Measurements from ENCODE around the gene BUD23. TPM values are rescaled to one million over a fixed set of nuclear protein-coding genes. Genes with fewer than 3 reads are reported as not detected.

BUD23 gene
- total RNA-seq, 1 experiment from 2014 or later = 124 TPM

DNA sequence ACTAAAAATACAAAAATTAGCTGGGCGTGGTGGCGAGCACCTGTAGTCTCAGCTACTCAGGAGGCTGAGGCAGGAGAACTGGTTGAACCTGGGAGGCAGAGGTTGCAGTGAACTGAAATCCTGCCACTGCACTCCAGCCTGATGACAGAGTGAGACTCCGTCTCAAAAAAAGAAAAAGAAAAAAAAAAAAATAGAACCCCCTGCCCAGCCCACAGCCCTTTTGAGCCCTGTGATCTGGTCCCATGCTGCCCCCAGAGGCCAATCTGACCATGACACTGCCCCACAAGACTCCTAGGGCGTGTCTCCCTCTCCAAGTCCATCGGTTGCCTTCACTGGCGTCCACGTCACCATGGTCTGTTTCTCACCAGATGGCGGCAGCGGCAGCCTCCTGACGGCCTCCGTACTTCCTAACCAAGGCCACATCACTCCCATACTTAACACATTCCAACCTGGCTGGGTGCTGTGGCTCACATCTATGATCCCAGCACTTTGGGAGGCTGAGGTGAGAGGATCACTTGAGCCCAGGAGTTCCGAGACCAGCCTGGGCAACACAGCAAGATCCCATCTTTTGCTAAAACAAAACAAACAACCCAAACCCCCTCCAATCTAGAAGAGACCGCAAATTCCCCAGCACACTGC, 18.1 kb downstream of the BUD23 start:
- Histone ChIP-seq H3K36me3 (ENCODE audit: low read depth, low read length) (peaks cover 56% of the 10 kb centered on the region), H3K79me2 (ENCODE audit: low read length) (peaks cover 14% of the 10 kb centered on the region; the same call in 1 of the 2 replicates), H3K27ac (ENCODE audit: low read length) (peak overlapping the region; percentile 16; the same call in 1 of the 2 replicates), H3F3A (ENCODE audit: low read length, unreplicated experiment) (peaks cover 19% of the 10 kb centered on the region), H3K27me3 (ENCODE audit: low read length) (no peaks in the 10 kb centered on the region), H2AFZ (ENCODE audit: low read length) (no peak overlapping the region), H3K4me2 (ENCODE audit: low read length) (no peak overlapping the region), H3K9me2 (replicated peaks; ENCODE audit: low read length) (no peaks in the 10 kb centered on the region), H3K9me3 (ENCODE audit: low read length) (no peaks in the 10 kb centered on the region), H3K4me3 (ENCODE audit: low read length) (no peak overlapping the region), H4K20me1 (ENCODE audit: low read length) (peaks cover 25% of the 10 kb centered on the region), H3K9ac (ENCODE audit: low read length) (no peak overlapping the region), H3K4me1 (ENCODE audit: insufficient read depth, low read length) (peaks cover 24% of the 10 kb centered on the region)
- ATAC-seq = no peak
- peak; percentile 52 for DNase-seq
- no TSS peak for BruUV-seq (replicated peaks)
- intact Hi-C loops (cut with micrococcal nuclease) = no loop called here
- CTCF ChIA-PET = interaction anchor here (1.0 kb wide), 1 partner anchor 20 kb away, joined by 5 read pairs; no protein-coding TSS in a partner anchor
- POLR2A ChIA-PET (ENCODE audit: unreplicated experiment) = no interaction called here
- no peak for TF ChIP-seq EZH2 (IDR thresholded peaks at IDR 0.05; ENCODE audit: low read length, unreplicated experiment)
- TF ChIP-seq, protein P1, sequence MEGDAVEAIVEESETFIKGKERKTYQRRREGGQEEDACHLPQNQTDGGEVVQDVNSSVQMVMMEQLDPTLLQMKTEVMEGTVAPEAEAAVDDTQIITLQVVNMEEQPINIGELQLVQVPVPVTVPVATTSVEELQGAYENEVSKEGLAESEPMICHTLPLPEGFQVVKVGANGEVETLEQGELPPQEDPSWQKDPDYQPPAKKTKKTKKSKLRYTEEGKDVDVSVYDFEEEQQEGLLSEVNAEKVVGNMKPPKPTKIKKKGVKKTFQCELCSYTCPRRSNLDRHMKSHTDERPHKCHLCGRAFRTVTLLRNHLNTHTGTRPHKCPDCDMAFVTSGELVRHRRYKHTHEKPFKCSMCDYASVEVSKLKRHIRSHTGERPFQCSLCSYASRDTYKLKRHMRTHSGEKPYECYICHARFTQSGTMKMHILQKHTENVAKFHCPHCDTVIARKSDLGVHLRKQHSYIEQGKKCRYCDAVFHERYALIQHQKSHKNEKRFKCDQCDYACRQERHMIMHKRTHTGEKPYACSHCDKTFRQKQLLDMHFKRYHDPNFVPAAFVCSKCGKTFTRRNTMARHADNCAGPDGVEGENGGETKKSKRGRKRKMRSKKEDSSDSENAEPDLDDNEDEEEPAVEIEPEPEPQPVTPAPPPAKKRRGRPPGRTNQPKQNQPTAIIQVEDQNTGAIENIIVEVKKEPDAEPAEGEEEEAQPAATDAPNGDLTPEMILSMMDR (conservative IDR thresholded peaks at IDR 0.05; ENCODE audit: low read depth, low read length) = peak; percentile 55

DNA sequence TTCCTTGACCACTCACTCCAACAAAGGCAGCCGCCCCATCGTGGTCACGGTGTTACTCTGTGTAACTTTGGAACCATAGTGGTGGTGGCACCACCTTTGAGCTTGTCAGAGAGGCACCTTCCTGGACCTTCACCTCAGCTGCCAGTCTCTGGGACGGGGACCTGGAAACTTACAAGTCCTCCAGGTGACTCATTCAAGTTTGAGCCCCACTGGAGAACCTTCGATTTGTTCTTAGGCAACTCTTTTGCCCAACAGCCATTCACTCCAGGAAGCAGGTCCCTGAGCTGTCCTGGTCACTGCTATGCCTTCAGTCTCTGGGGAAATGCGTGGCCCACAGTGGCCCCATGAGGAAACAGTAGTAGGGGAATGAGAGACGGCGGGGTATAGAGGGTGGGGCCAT, 18.8 kb downstream of the BUD23 start:
- TF ChIP-seq EZH2 (IDR thresholded peaks at IDR 0.05; ENCODE audit: low read length, unreplicated experiment) = no peak
- TF ChIP-seq, protein P1 (conservative IDR thresholded peaks at IDR 0.05; ENCODE audit: low read depth, low read length) = no peak
- TF ChIP-seq EZH2phosphoT487 (IDR thresholded peaks at IDR 0.05; ENCODE audit: borderline replicate concordance, low read length) = no peak
- no peaks in the 10 kb centered on the region for H3K9me2 ChIP-seq (replicated peaks; ENCODE audit: low read length)
- no peaks in the 10 kb centered on the region for H3K27me3 ChIP-seq (ENCODE audit: low read length)
- peaks cover 52% of the 10 kb centered on the region for H3K36me3 ChIP-seq (ENCODE audit: low read depth, low read length)
- H4K20me1 ChIP-seq (ENCODE audit: low read length) = peaks cover 20% of the 10 kb centered on the region
- BruUV-seq (replicated peaks) = no TSS peak
- peaks cover 14% of the 10 kb centered on the region; the same call in 1 of the 2 replicates for H3K79me2 ChIP-seq (ENCODE audit: low read length)
- peaks cover 23% of the 10 kb centered on the region for H3F3A ChIP-seq (ENCODE audit: low read length, unreplicated experiment)
- ATAC-seq (no peak), DNase-seq (no peak)
- POLR2A ChIA-PET (ENCODE audit: unreplicated experiment) = no interaction called here
- no peak overlapping the region for H2AFZ ChIP-seq (ENCODE audit: low read length)
- H3K27ac ChIP-seq (ENCODE audit: low read length) = peak overlapping the region; percentile 16; the same call in 1 of the 2 replicates
- H3K9me3 ChIP-seq (ENCODE audit: low read length) = no peaks in the 10 kb centered on the region
- H3K4me2 ChIP-seq (ENCODE audit: low read length) = no peak overlapping the region
- no peak overlapping the region for H3K9ac ChIP-seq (ENCODE audit: low read length)
- CTCF ChIA-PET = interaction anchor here (0.6 kb wide), 1 partner anchor 23 kb away, joined by 3 read pairs; no protein-coding TSS in a partner anchor
- no peak overlapping the region for H3K4me3 ChIP-seq (ENCODE audit: low read length)
- H3K4me1 ChIP-seq (ENCODE audit: insufficient read depth, low read length) = peaks cover 31% of the 10 kb centered on the region
- intact Hi-C loops (cut with micrococcal nuclease) = no loop called here

DNA sequence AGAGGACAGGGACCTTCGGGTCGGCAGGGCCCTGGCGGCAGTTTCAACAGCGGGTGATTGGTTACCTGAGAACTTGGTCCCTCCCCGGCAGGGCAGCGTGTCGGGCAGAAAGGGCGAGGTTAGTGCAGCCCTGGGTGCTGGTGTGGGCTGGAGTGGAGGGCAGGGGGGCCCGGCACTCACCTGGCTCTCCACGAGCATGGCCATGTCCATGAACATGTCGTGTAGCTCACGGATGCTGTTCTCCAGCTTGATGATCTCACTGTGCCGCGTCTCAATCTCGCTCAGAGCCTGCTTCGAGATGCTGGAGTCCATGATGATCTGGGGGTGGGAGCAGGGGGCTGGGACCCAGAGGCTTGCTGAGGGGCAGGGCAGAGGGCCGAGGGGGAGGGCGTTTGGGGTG, 19.3 kb downstream of the BUD23 start:
- H3F3A ChIP-seq (ENCODE audit: low read length, unreplicated experiment) = peaks cover 22% of the 10 kb centered on the region
- H3K4me1 ChIP-seq (ENCODE audit: insufficient read depth, low read length) = peaks cover 35% of the 10 kb centered on the region
- CTCF ChIA-PET = interaction anchor here (0.6 kb wide), 1 partner anchor 23 kb away, joined by 3 read pairs; no protein-coding TSS in a partner anchor
- intact Hi-C loops (cut with micrococcal nuclease) = no loop called here
- peaks cover 14% of the 10 kb centered on the region; the same call in 1 of the 2 replicates for H3K79me2 ChIP-seq (ENCODE audit: low read length)
- TF ChIP-seq EZH2 (IDR thresholded peaks at IDR 0.05; ENCODE audit: low read length, unreplicated experiment) = no peak
- TF ChIP-seq, protein P1 (conservative IDR thresholded peaks at IDR 0.05; ENCODE audit: low read depth, low read length) = no peak
- no peak for TF ChIP-seq EZH2phosphoT487 (IDR thresholded peaks at IDR 0.05; ENCODE audit: borderline replicate concordance, low read length)
- peaks cover 20% of the 10 kb centered on the region for H4K20me1 ChIP-seq (ENCODE audit: low read length)
- H3K9ac ChIP-seq (ENCODE audit: low read length) = no peak overlapping the region
- POLR2A ChIA-PET (ENCODE audit: unreplicated experiment) = interaction anchor here (0.5 to 0.6 kb wide), 2 partner anchors 8 to 296 kb away, joined by 4 to 6 read pairs; no protein-coding TSS in a partner anchor
- no peaks in the 10 kb centered on the region for H3K9me2 ChIP-seq (replicated peaks; ENCODE audit: low read length)
- ATAC-seq = no peak
- no peaks in the 10 kb centered on the region for H3K27me3 ChIP-seq (ENCODE audit: low read length)
- peaks cover 49% of the 10 kb centered on the region for H3K36me3 ChIP-seq (ENCODE audit: low read depth, low read length)
- H3K9me3 ChIP-seq (ENCODE audit: low read length) = no peaks in the 10 kb centered on the region
- H3K27ac ChIP-seq (ENCODE audit: low read length) = peak overlapping the region; percentile 16; the same call in 1 of the 2 replicates
- H2AFZ ChIP-seq (ENCODE audit: low read length) = no peak overlapping the region
- BruUV-seq (replicated peaks) = no TSS peak
- H3K4me2 ChIP-seq (ENCODE audit: low read length) = no peak overlapping the region
- no peak for DNase-seq
- no peak overlapping the region for H3K4me3 ChIP-seq (ENCODE audit: low read length)

All from PC-3 (cell line).